ENCODE data around the gene GAB3. TPM values are rescaled to one million over a fixed set of nuclear protein-coding genes. Genes with fewer than 3 reads are reported as not detected.

Gene GAB3
- total RNA-seq, 4 donors from 2014 or later, result 2.9 to 34.1 (median 7.2) TPM

GRCh38 chrX:154724993-154725756, 25.7 kb downstream of the GAB3 start:
- Histone ChIP-seq H3K9me3 (no peaks in the 10 kb centered on the region), H3K27me3 (no peaks in the 10 kb centered on the region), H3K27ac (no peak overlapping the region), H3K4me1 (peaks cover 0 to 4% of the 10 kb centered on the region in 2 donors), H3K4me3 (no peak overlapping the region), H3K36me3 (no peaks in the 10 kb centered on the region)
- no peak for DNase-seq
- intact Hi-C loops (cut with DNase I; ENCODE audit: low total_unique reads), result no loop called here
- TF ChIP-seq CTCF (IDR thresholded peaks at IDR 0.05), result no peak

GRCh38 chrX:154721155-154721554, 29.7 kb downstream of the GAB3 start:
- Histone ChIP-seq H3K4me3 (no peak overlapping the region), H3K9me3 (no peaks in the 10 kb centered on the region), H3K27ac (no peak overlapping the region), H3K27me3 (no peaks in the 10 kb centered on the region), H3K4me1 (no peaks in the 10 kb centered on the region), H3K36me3 (no peaks in the 10 kb centered on the region)
- no peak for DNase-seq
- TF ChIP-seq POLR2A (IDR thresholded peaks at IDR 0.05) (no peak), CTCF (IDR thresholded peaks at IDR 0.05) (no peak)
- intact Hi-C loops (cut with DNase I; ENCODE audit: low total_unique reads), result no loop called here

- Histone ChIP-seq H3K9me3 (no peaks in the 10 kb centered on the region), H3K27ac (no peak overlapping the region), H3K4me1 (no peaks in the 10 kb centered on the region), H3K4me3 (no peak overlapping the region), H3K27me3 (no peaks in the 10 kb centered on the region), H3K36me3 (no peaks in the 10 kb centered on the region)
- no peak for DNase-seq
- no peak for TF ChIP-seq CTCF (IDR thresholded peaks at IDR 0.05)
- intact Hi-C loops (cut with DNase I; ENCODE audit: low total_unique reads), result no loop called here
Measured at GRCh38 chrX:154720067-154720466, 30.8 kb downstream of the GAB3 start.

GRCh38 chrX:154719132-154719675, 31.7 kb downstream of the GAB3 start:
- Histone ChIP-seq H3K4me3 (no peak overlapping the region), H3K4me1 (no peaks in the 10 kb centered on the region), H3K36me3 (no peaks in the 10 kb centered on the region), H3K27ac (no peak overlapping the region), H3K9me3 (no peaks in the 10 kb centered on the region), H3K27me3 (no peaks in the 10 kb centered on the region)
- intact Hi-C loops (cut with DNase I; ENCODE audit: low total_unique reads), result no loop called here
- no peak for TF ChIP-seq CTCF (IDR thresholded peaks at IDR 0.05)
- DNase-seq, result no peak

- DNase-seq, result no peak
- no peaks in the 10 kb centered on the region for H3K9me3 ChIP-seq
- H3K27me3 ChIP-seq, result no peaks in the 10 kb centered on the region
- no peak overlapping the region for H3K27ac ChIP-seq
- intact Hi-C loops (cut with DNase I; ENCODE audit: low total_unique reads), result no loop called here
- no peaks in the 10 kb centered on the region for H3K4me1 ChIP-seq
- H3K36me3 ChIP-seq, result no peaks in the 10 kb centered on the region
- TF ChIP-seq POLR2A (IDR thresholded peaks at IDR 0.05), result no peak
- no peak for TF ChIP-seq CTCF (IDR thresholded peaks at IDR 0.05)
- no peak overlapping the region for H3K4me3 ChIP-seq
Measured at GRCh38 chrX:154718616-154719015, 32.3 kb downstream of the GAB3 start.
